C4-2B (cell line): ENCODE data around the gene SULT1B1.

Experiments
- ZFX ChIP-seq: fragments of 450-650 bp; IDR thresholded peaks from 2 replicates; pipeline ENCODE4 v1.6.1; 2017
- TF ChIP-seq, protein P1 (sequence below): fragments of 450-650 bp; conservative IDR thresholded peaks from 2 replicates; pipeline ENCODE4 v1.5.1; 2017; ENCODE audit warnings: mild to moderate bottlenecking

DNA sequence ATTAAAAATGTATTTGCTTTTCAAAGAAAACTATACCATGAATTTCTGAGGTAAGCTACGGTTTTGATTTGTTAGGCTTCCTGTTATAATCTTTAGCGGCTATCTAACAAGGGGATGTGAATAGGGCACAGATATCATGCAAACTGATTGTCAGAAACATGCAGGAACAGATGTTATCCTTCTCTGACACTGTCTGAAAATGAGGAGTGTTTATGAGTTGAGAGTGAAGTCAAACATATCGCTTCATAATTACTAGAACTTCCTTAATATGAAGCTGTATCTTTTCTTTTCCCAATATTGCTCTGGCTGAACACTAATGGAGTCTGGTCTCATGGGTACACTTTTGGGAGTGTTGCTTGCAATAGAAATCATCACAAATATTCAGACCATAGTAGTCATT lies 16.3 kb upstream of the SULT1B1 start:
- TF ChIP-seq, protein P1, sequence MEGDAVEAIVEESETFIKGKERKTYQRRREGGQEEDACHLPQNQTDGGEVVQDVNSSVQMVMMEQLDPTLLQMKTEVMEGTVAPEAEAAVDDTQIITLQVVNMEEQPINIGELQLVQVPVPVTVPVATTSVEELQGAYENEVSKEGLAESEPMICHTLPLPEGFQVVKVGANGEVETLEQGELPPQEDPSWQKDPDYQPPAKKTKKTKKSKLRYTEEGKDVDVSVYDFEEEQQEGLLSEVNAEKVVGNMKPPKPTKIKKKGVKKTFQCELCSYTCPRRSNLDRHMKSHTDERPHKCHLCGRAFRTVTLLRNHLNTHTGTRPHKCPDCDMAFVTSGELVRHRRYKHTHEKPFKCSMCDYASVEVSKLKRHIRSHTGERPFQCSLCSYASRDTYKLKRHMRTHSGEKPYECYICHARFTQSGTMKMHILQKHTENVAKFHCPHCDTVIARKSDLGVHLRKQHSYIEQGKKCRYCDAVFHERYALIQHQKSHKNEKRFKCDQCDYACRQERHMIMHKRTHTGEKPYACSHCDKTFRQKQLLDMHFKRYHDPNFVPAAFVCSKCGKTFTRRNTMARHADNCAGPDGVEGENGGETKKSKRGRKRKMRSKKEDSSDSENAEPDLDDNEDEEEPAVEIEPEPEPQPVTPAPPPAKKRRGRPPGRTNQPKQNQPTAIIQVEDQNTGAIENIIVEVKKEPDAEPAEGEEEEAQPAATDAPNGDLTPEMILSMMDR: no peak
- TF ChIP-seq ZFX: no peak
